Ishikawa (cell line): ENCODE results near the gene PPP1R27.

Experiments used
- MAX ChIP-seq: IDR thresholded peaks from 2 replicates; pipeline ENCODE4 v1.6.1; 2012
- RAD21 ChIP-seq: IDR thresholded peaks from 2 replicates; pipeline ENCODE4 v1.6.1; 2012; ENCODE audit warnings: low read depth
- TAF1 ChIP-seq: IDR thresholded peaks from 2 replicates; pipeline ENCODE4 v1.6.1; 2012; ENCODE audit warnings: low read depth, mild to moderate bottlenecking
- TCF12 ChIP-seq: IDR thresholded peaks from 2 replicates; pipeline ENCODE4 v1.6.1; 2012; ENCODE audit warnings: low read depth
- USF1 ChIP-seq: IDR thresholded peaks from 2 replicates; pipeline ENCODE4 v1.6.1; 2012

GRCh38 chr17:81833921-81834830 is 674 bp downstream of the PPP1R27 start:
- no peak for TF ChIP-seq RAD21
- TF ChIP-seq TCF12, result no peak
- no peak for TF ChIP-seq TAF1
- no peak for TF ChIP-seq MAX
- TF ChIP-seq USF1, result no peak
